Activated CD8-positive, alpha-beta T cell treated with anti-CD3 and anti-CD28 coated beads for 36 hours (primary cell): ENCODE measurements around the gene THBS4. TPM values are rescaled to one million over a fixed set of nuclear protein-coding genes. Genes with fewer than 3 reads are reported as not detected.
A peak's percentile ranks its signal among the peaks of the same experiment; 100 is the strongest.

Experiments
- ATAC-seq: fragments of 200-7000 bp; cut with Tn5 transposase; one replicate; pipeline ENCODE4 v1.10.0; 2021; ENCODE audit warnings: mild to moderate bottlenecking, moderate library complexity
- CTCF ChIA-PET: fragments of 350-600 bp; sonication (Branson Sonifier 250); formaldehyde crosslinking; loops from one replicate; lab custom pipeline; 2021; ENCODE audit warnings: antibody characterized with exemption; lab: Charles Lee
- POLR2A ChIA-PET: fragments of 350-600 bp; sonication (Branson Sonifier 250); formaldehyde crosslinking; loops from one replicate; lab custom pipeline; 2021; ENCODE audit warnings: antibody characterized with exemption; lab: Charles Lee
- DNase-seq: peaks from one replicate; pipeline ENCODE4 v3.0.0-alpha.2; 2020
- H3K27ac Mint-ChIP-seq: one replicate; pipeline ENCODE4 v1.8.0; 2021; ENCODE audit warnings: mild to moderate bottlenecking, mixed read lengths
- H3K27me3 Mint-ChIP-seq: one replicate; pipeline ENCODE4 v1.8.0; 2021; ENCODE audit warnings: mixed read lengths
- H3K36me3 Mint-ChIP-seq: one replicate; pipeline ENCODE4 v1.8.0; 2021; ENCODE audit warnings: low read depth, mixed read lengths
- H3K4me1 Mint-ChIP-seq: one replicate; pipeline ENCODE4 v1.8.0; 2021; ENCODE audit warnings: low read depth, mixed read lengths
- H3K4me3 Mint-ChIP-seq: one replicate; pipeline ENCODE4 v1.8.0; 2021; ENCODE audit warnings: mild to moderate bottlenecking, moderate library complexity, mixed read lengths
- H3K9me3 Mint-ChIP-seq: one replicate; pipeline ENCODE4 v1.8.0; 2021; ENCODE audit warnings: mixed read lengths
- intact Hi-C: fragments of 100-400 bp; cut with micrococcal nuclease; formaldehyde crosslinking; loops from one replicate; pipeline ENCODE4 v1.10.0; 2022
- total RNA-seq, 2 experiments: library from RNA; stranded (reverse); gene quantifications; one replicate each; pipeline ENCODE4 v1.2.3, GENCODE V29; 2021
- TF ChIP-seq, protein P1 (sequence below): fragments of 200-600 bp; IDR thresholded peaks from one replicate; pipeline ENCODE4 v1.8.0; 2022; ENCODE audit warnings: antibody characterized with exemption, mild to moderate bottlenecking

THBS4 gene
- total RNA-seq, 2 experiments from 2014 or later, result 2.3 to 2.5 TPM

DNA sequence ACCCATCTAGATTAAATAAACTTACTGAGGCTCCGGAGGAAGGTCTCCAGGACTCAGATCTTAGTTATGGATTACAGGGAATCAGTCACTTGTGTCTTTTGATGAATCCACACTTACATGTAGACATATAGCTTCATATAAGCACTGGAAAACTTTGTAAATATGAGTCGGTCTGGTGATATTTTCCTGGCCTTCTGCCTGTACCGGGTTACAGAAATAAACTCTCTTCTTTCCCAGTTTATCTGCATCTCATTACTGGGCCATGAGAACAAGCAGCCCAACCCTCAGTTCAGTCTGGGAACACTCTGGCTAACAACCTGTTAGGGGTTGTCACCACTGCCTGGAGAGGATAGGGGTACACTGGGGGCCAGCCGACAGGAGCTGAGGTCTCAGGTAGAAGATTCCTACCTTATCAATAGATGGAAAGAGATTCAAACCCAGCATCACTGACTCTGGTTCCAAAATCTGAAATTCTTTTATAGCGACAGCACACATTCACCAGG, 59.1 kb downstream of the THBS4 start:
- no peak overlapping the region for H3K4me3 Mint-ChIP-seq
- H3K9me3 Mint-ChIP-seq, result no peaks in the 10 kb centered on the region
- CTCF ChIA-PET, result interaction anchor here (0.9 to 5.7 kb wide), 4 partner anchors 10 to 578 kb away, joined by 3 to 104 read pairs (median 16); no protein-coding TSS in a partner anchor
- POLR2A ChIA-PET, result interaction anchor here (1.0 to 1.3 kb wide), 3 partner anchors 123 to 162 kb away, joined by 3 to 4 read pairs (median 3); no protein-coding TSS in a partner anchor
- H3K27ac Mint-ChIP-seq, result peak overlapping the region; percentile 27
- ATAC-seq (no peak), DNase-seq (no peak)
- no peaks in the 10 kb centered on the region for H3K27me3 Mint-ChIP-seq
- H3K36me3 Mint-ChIP-seq, result no peaks in the 10 kb centered on the region
- H3K4me1 Mint-ChIP-seq, result peaks cover 17% of the 10 kb centered on the region
- TF ChIP-seq, protein P1, sequence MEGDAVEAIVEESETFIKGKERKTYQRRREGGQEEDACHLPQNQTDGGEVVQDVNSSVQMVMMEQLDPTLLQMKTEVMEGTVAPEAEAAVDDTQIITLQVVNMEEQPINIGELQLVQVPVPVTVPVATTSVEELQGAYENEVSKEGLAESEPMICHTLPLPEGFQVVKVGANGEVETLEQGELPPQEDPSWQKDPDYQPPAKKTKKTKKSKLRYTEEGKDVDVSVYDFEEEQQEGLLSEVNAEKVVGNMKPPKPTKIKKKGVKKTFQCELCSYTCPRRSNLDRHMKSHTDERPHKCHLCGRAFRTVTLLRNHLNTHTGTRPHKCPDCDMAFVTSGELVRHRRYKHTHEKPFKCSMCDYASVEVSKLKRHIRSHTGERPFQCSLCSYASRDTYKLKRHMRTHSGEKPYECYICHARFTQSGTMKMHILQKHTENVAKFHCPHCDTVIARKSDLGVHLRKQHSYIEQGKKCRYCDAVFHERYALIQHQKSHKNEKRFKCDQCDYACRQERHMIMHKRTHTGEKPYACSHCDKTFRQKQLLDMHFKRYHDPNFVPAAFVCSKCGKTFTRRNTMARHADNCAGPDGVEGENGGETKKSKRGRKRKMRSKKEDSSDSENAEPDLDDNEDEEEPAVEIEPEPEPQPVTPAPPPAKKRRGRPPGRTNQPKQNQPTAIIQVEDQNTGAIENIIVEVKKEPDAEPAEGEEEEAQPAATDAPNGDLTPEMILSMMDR, result no peak
- intact Hi-C loops, result loop anchor here (5.0 kb wide), 1 partner anchor 98 kb away; no protein-coding TSS in a partner anchor

DNA sequence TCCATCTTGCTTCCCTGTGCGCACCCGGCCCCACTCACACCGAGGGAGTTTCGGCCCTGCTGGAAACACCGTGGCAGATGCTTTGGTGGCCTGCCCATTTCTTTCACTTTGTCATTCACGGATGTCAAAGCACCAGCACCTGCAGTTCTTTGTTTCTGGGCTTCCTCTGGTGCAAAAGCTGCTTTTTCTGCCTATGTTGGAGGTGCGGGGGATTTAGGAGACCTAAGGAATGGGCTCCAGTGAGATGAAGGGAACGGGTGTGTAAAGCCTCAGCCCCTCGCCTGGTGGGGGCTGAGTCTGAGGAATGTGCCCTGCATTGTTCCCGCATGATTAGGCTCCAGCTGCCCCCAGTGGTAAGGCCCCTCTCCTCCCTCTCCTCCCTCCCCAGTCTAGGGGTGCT, 62.3 kb downstream of the THBS4 start:
- Mint-ChIP-seq H3K9me3 (no peaks in the 10 kb centered on the region), H3K4me3 (no peak overlapping the region), H3K4me1 (peaks cover 27% of the 10 kb centered on the region), H3K27me3 (no peaks in the 10 kb centered on the region), H3K36me3 (no peaks in the 10 kb centered on the region), H3K27ac (no peak overlapping the region)
- intact Hi-C loops, result no loop called here
- ChIA-PET POLR2A (interaction anchor here (0.7 to 2.8 kb wide), 4 partner anchors 38 to 158 kb away, joined by 3 to 11 read pairs (median 4); partner anchors contain the start of gene SERINC5), CTCF (interaction anchor here (1.9 to 4.5 kb wide), 3 partner anchors 13 to 210 kb away, joined by 9 to 28 read pairs (median 20); no protein-coding TSS in a partner anchor)
- ATAC-seq, result no peak
- TF ChIP-seq, protein P1, result no peak
- no peak for DNase-seq

DNA sequence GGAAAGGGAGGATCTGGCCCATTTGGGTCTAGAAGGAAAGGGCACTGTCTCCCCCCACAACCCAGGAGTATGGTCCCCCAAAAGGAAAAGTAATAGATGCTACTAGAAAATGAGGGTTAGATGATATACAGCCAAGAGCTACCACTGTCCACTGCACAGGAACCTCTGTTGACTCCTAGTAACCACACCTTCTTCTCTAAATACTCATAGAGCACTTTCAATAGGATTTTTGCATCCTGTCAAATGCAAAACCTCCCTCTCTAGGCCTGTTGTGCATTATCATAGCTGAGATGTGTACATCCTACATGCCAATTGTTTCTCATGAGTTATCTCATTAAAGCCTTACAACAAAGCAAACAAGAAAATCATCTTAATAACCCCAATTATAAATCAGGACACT, 66.8 kb downstream of the THBS4 start:
- Mint-ChIP-seq H3K4me3 (no peak overlapping the region), H3K36me3 (no peaks in the 10 kb centered on the region), H3K9me3 (peaks cover under 1% of the 10 kb centered on the region), H3K4me1 (peaks cover 64% of the 10 kb centered on the region), H3K27ac (no peak overlapping the region), H3K27me3 (no peaks in the 10 kb centered on the region)
- intact Hi-C loops, result no loop called here
- ATAC-seq (peak; percentile 81), DNase-seq (no peak)
- ChIA-PET POLR2A (interaction anchor here (0.7 to 1.2 kb wide), 2 partner anchors 103 to 365 kb away, joined by 3 to 4 read pairs; no protein-coding TSS in a partner anchor), CTCF (interaction anchor here (1.1 to 2.9 kb wide), 4 partner anchors 8 to 205 kb away, joined by 4 to 12 read pairs (median 7); no protein-coding TSS in a partner anchor)
- TF ChIP-seq, protein P1, result no peak

DNA sequence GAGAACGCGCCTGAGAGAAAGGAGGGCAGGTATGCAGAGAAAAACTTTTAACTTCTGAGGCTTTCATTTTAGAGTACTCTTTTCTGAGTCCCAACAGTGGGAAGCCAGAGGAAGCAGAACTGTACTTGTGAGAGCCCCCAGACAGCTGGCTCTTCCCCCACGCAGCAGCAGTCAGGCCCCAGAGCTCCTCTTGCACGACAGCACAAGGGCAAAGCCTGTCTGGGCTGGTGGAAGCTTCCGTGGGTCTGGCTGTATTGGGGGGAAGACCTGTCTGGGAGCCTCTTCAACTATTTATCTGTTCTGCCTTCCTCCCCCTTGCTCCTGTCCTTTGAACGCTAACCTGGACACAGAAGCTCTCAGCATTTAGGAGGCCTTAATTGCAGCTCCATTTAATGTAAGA, 68.2 kb downstream of the THBS4 start:
- peaks cover 62% of the 10 kb centered on the region for H3K4me1 Mint-ChIP-seq
- no peaks in the 10 kb centered on the region for H3K27me3 Mint-ChIP-seq
- no peaks in the 10 kb centered on the region for H3K36me3 Mint-ChIP-seq
- no peak overlapping the region for H3K4me3 Mint-ChIP-seq
- DNase-seq, result no peak
- ATAC-seq, result peak; percentile 46
- CTCF ChIA-PET, result interaction anchor here (1.0 to 2.5 kb wide), 5 partner anchors 11 to 22 kb away, joined by 4 to 12 read pairs (median 5); no protein-coding TSS in a partner anchor
- TF ChIP-seq, protein P1, result no peak
- POLR2A ChIA-PET, result interaction anchor here (0.6 to 1.5 kb wide), 7 partner anchors 13 to 151 kb away, joined by 3 to 4 read pairs (median 3); no protein-coding TSS in a partner anchor
- intact Hi-C loops, result no loop called here
- H3K27ac Mint-ChIP-seq, result peak overlapping the region; percentile 47
- peaks cover 3% of the 10 kb centered on the region for H3K9me3 Mint-ChIP-seq
